NCI-H1436 (cell line): ENCODE measurements around the gene CD40.
"Not testable (repeated sequence)": the region's sequence is repeated elsewhere in the genome, so short reads cannot be mapped to it uniquely, and the experiment has no call there.

ENCODE experiments used
- DNase-seq: peaks from one replicate; lab custom pipeline; 2025; lab: John Stamatoyannopoulos, UW

The CD40 gene

DNA sequence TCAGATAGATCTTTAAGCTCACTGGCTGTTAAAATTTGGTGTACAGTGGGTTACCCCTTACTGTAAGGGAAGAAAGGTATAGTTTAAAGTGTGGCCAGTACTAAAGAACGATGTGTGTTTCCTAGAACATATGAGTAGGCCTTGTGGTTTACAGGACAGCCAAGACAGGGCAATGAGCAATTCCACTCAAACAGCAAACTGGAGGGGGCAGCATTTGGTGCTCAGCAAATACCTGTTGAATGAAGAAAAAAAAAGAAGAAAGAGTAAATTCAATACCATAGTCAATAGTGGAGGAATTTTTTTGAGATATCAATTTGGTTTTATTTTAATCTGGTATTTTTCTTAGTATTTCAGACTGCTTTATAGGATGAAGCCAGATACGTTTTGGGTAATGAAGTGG, 24.6 kb upstream of the CD40 start:
- DNase-seq = no peak

DNA sequence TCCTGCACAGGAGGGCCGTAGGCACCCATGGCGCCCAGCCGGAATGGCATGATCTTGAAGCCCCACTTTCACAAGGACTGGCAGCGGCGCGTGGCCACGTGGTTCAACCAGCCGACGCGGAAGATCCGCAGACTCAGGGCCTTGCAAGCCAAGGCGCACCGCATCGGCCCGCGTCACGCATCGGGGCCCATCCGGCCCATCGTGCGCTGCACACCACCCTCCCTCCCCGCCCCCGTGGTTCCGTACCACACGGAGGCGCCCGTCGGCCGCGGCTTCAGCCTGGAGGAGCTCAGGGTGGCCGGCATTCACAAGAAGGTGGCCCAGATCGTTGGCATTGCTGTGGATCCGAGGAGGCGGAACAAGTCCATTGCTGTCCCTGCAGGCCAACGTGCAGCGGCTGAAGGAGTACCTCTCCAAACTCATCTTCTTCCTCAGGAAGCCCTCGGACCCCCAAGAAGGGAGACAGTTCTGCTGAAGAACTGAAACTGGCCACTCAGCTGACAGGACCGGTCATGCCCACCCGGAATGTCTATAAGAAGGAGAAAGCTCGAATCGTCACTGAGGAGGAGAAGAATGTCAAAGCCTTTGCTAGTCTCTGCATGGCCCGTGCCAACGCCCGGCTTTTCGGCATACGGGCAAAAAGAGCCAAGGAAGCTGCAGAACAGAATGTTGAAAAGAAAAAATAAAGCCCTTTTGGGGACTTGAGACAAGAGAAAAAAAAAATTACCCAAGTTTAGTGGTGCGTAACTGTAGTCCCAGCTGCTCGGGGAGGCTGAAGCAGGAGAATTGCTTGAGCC, 18.4 kb upstream of the CD40 start:
- no peak for DNase-seq

DNA sequence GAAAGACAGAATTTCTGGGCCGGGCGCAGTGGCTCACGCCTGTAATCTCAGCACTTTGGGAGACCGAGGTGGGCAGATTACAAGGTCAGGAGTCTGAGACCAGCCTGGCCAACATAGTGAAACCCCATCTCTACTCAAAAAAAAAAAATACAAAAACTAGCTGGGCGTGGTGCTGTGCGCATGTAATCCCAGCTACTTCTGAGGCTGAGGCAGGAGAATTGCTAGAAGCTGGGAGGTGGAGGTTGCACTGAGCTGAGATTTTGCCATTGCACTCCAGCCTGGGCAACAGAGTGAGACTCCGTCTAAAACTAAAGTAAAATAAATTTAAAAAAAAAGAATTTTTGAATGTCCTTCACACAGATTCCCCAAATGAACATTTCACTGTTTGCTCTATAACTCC, 17.7 kb upstream of the CD40 start:
- DNase-seq = not testable (repeated sequence)

DNA sequence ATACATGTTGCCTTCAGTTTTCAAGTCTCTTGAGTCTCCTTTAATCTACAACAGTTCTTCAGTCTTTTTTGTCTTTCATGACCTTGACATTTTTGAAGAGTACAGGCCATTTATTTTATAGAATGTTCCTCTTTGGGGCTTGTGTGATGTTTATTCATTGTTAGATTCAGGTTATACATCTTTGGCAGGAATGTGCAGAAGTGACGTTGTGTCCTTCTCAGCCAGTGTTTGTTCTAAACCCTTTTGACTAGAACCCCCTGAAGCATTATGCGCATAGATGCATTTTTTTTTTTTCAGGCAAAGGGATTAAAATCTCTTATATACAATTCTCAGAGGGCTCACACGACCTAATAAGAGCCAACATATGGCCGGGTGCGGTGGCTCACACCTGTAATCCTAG, 17.1 kb upstream of the CD40 start:
- DNase-seq = no peak

DNA sequence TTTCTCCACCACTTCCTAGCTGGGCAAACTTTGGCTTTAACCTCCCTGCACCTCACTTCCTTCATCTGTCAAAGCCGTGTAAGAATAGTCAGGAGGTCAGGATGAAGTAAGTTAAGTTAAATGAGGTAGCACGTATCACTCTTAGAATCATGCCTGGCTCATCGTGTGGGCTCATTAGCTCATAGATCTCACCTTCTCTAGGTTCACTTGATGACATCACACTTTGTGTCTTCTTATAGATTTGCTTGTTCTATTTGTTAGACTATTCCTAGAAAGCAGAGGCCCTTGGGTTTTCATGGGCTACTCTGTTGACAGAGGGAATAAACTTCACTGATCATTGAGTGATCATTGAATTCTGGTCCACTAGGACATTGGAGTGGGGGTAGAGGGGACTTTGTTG, 16.2 kb upstream of the CD40 start:
- DNase-seq = no peak

DNA sequence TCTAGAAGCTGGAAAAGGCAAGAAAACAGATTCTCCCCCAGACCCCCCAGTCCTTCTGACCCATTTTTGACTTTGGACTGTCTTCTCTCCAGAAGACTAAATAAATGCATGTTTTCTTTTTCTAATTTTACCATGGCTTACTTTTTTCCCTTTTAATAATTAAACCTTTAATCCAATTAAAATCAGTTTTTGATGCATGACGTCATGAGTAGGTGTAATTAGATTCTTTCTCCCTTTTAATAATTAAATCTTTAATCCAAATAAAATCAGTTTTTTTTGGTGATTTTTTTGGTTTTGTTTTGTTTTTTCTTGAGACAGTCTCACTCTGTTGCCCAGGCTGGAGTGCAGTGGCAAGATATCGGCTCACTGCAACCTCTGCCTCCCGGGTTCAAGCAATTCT, 15.2 kb upstream of the CD40 start:
- DNase-seq = no peak

DNA sequence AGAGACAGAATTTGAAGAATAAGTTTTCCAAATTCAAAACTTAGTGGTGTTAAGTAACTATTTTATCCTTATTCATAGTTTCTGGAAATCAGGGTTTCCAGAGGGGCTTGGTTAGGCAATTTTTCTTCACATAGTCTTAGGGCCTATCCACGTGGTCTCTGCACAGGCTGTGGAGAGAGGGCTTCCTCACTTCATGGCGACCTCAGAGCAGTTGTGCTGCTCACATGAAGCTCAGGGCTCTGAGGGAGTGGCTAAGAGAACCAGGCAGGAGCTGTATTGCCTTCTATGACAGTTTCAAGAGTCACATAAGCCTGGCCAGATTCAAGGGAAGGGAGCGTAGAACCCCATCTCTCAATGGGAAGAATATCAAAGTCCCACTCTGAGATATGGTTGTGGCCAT, 13.9 kb upstream of the CD40 start:
- DNase-seq = no peak

DNA sequence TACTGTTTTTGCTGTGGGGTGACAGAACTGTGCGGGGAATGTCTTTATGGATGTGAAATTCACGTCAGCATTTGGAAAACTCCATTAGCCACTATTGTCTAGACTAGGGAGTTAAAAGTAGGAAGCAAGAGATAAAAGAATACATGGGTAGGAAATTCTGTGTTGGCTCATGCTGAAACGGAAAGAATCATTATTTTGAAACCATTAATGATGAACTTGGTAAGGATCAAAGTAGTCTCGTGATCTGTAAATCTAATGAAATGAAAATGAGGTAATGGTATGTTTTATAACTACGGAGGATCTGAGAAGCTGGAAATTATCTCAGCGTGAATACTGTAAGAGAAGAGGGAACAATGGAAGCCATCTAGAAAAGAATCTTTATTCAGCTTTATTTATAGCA, 11.1 kb upstream of the CD40 start:
- DNase-seq = no peak

DNA sequence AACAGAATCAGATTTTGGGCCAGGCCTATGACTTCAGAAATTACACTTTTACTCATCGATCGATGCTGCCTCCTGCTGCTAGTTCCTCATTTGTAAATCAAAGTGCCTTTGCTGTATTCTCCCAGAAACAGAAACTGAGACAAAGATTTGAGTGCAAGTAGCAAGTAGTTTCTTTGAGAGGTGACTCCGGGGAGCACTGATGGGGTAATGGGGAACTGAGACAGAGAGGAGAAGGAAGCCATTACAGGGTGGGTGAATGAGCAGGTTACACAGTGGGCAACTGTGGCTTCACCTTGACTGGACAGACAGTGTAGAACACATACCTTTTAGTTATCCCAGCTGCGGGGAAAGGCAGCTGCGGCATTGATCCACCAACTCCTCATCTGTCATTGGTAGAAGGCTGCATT, 9.7 kb upstream of the CD40 start:
- no peak for DNase-seq

DNA sequence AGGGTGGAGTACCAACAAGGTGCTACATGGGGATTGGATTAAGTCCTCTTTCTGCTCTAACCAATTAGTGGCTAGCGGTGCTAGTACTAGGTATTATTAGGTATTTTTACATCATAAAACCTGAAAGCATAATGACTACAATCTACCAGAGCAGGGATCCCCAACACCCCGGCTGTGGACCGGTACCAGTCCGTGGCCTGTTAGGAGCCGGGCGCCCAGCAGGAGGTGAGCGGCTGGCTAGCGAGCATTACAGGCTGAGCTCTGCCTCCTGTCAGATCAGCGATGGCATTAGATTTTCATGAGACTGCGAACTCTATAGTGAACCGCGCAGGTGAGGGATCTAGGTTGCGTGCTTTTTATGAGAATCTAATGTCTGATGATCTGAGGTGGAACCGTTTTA, 9.1 kb upstream of the CD40 start:
- no peak for DNase-seq

DNA sequence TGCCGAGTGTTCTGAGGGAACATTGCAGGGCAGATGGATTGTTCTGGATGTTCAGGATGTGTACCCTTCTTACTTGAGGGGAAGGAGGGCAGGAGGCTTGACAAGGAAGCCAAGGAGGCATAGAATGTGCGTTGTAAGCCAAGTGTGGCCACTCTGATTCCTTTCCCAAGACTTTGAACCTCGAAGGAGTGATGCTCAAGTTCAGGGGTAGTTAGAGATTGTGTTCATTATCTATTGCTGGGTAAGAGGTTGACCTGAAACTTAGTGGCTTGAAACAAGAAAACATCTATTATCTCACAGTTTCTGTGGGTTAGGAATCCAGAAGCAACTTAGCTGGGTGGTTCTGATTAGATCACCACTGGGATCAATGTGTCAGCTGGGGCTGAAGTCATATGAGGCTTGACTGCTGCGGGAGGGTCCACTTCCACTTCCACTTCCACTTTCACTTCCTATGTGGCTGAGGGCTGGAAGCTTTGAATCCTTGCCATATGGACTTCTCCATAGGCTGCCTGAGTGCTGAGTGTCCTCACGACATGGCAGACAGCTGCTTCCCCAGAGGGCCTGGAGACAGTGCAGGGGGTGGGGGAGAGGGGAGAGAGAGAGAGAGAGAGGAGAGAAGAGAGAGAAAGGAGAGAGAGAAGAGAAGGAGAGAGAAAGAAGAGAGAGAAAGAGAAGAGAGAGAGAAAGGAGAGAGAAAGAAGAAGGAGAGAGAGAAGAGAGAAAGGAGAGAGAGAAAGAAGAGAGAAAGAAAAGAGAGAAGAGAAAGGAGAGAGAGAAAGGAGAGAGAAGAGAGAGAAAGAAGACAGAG, 6.9 kb upstream of the CD40 start:
- no peak for DNase-seq

DNA sequence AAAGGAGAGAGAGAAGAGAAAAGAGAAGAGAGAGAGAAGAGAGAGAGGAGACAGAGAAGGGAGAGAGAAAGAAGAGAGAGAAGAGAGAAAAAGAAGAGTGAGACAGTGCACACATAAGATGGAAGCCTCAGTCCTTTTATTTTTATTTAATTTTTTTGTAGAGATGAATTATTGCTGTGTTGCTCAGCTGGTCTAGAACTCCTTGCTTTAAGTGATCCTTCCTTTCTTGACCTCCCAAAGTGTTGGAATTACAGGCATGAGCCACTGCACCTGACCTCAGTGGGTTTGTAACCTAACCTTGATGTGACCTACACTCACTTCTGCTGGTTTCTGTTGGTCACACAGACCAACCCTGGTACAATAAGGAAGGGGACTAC, 6.3 kb upstream of the CD40 start:
- no peak for DNase-seq

DNA sequence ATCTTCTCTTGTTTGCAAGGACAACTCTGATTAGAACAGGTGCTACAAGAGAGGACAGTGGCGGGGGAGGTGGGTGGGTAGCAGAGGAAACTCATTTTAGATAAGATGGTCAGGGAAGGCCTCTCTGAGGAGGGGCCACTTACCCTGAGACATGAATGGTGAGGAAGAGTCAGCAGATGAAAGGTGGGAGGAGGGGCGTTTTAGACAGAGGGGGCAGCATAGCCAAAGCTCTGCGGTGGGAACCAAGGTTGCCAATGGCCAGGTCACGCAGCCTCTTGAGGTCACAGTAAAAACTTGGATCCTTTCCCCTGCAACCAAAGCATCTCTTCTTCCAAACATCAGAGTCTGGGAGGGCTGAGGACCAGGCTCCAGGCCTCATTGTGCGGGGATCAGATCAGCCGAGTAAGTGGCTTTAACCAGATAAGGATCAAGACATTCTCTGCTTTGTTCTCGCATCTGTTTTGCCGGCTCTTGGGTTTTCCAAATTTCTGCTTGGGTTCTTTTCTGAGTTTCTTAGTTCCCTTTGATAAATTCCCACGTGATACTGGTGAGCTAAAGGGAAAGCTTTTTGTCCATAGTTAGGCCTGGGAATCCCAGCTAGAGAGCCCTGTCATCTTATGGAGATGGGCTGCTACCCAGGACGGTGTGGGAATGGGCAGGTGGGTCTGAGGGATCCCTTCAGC, 5.5 kb upstream of the CD40 start:
- DNase-seq = no peak

DNA sequence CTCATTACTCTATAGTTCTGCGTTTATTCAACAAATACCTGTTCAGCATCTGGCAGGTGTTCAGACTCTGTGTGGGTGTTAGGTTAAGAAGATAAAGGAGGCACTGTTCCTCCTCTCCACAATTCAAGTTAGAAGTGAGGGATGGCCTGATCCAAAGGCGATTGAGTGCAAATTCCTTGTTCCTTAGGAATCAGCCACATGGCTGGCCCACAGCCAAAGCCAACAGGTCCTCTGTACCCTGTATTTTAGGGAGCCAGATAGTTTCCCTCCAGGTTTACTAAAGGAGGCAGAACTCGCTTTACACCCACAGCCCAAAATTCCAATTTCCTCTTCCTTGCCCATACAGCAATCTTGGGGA, 5.0 kb upstream of the CD40 start:
- no peak for DNase-seq

DNA sequence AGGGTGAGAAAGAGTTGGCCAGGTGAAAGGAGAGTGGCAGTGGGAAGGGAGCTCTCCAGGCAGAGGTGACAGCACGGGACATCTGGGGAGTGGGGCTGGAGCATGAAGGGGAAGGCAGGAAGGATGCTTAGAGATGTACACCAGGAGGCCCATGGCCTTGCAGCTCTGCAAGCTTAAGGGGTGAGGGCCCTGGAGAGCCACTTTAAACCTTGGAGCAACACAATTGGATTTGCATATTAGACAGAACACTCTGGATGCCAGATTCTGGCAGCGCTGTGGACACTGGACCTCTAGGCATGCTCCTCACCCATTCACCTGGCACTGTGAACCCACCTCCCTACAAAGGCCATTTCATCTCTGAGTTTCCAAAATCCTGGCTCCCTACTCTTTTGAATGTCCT, 3.7 kb upstream of the CD40 start:
- no peak for DNase-seq

DNA sequence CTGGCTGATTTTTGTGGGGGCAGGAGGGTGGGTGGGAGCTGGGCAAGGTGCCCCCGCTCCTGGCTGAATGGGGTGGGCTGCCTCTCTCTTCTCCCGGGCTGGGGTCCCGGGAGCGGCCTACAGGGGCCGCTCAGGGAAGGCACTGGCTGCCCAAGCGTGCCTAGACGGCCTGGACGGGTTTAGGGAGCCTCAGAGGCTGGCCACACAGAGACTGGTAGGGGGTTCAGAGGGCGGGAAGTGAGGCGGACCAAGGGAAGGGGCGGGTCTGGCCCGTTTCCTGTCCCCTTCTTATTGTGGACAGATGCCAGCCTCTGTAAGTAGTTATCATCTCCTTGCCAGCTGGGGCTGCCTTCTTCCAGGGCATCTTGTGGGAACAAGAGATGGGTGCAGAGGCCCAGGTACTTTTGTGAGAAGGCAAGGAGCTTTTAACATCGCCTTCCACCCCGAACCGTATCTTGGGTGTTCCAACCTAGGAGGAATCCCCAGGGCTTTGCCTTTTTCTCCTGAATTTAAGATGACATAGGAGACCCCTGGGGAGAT, 437 bp downstream of the CD40 start:
- DNase-seq = no peak

DNA sequence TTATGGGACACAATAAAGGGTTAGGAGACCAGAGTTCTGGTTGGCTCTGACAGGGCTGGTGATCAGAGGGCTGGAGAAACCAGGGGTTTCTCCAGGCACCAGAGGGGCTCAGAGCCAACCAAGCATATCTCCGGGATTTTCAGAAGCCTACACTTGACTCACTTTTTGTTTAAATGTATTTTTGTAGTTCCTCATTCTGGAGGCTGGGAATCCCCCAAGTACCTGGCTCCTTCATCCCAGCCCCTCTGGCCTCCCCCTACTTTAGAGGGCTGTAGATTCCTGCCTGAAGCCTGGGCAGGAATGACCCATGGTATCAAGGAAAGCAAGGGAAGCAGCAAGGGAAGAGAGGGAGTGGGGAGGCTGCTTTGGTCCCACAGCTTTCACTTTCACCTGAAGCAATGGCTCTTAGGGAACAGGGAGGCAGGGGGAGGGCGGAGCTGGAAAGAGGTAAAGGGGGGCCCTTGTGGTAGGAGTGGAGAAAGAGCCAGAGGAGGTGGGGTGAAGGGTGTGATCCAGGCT, 973 bp downstream of the CD40 start:
- DNase-seq = no peak

DNA sequence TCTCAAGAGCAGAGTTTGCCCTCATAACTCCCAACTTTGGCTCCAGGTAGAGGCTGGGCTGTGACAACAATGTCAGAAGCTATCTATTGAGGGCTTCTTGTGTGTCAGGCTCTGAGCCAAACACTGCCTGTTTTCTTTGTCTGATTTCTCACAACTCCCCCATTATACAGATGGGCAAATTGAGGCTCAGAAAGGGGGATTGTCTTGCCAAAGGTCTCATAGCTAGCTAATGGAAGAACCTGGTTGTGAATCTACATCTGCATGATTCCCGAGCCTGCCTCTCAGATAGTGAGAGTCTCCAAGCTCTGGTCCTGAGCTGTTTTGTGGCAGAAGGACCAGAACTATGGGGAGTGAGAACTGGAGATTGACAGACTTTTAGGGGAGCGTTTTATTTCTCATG, 1.4 kb downstream of the CD40 start:
- DNase-seq = no peak

DNA sequence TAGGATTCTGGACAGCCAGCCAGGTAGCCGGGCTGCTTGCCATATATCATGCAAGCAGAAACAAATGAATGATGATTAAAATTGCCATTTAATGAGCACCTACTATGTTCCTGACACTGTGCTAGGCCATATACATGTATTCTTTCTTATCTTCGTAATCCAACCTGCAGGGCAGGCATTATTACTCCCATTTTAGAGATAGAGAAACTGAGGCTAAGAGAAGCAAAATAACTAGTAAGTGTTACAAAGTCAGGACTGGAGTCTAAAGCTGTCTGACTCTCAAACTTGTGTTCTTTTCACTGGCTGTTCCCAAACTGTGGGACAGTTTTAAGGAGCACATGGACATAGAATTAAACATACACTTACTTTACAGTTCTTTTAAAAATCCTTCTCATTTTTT, 2.0 kb downstream of the CD40 start:
- DNase-seq = no peak

DNA sequence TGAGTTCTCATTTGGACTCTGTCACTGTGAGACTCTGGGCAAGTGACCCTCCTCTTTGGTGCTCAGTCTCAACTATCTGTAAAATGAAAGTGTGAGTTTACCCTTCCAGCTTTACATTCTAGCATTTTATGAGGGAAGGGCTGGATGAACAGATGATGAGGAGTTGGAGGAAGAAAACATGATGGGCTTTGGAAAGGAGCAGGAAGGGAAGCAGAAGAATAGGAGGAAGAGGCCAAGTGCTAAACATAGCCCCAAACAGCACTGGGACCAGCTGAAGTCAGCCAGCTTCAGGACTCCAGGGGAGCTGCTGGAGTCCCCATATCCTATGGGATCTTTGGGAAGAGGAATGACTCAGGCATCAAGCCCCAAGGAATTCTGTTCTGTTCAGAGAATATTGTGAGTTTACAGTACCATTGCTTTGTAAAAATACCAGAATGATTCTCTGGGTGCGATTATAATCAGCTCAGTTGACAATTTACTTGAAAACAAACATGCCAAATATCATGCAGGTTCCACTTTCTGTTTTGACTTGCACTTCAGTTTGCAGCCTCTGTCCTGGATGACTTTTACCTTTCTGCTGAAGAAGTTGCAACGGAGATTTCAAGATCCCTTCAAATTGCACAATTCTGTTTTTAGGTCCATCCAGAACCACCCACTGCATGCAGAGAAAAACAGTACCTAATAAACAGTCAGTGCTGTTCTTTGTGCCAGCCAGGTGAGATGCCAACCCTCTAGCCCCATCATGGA, 3.2 kb downstream of the CD40 start:
- no peak for DNase-seq

DNA sequence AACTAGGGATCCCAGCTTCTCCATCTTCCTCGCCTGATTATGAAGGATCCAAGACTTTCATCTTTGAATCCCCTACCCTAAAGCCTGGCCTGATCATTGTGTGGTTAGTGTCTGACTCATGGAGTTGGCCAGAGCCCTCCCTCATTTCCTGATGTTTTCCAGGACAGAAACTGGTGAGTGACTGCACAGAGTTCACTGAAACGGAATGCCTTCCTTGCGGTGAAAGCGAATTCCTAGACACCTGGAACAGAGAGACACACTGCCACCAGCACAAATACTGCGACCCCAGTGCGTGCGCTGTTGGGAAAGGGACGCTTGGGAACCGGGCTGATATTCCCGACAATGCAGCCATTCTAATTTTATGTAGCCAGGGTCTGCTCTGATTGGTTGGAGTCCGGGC, 4.0 kb downstream of the CD40 start:
- DNase-seq = no peak
